Measurements from ENCODE around the gene ADAMTSL3. TPM values are rescaled to one million over a fixed set of nuclear protein-coding genes. Genes with fewer than 3 reads are reported as not detected.
A peak's percentile ranks its signal among the peaks of the same experiment; 100 is the strongest.
"Not testable (repeated sequence)": the region's sequence is repeated elsewhere in the genome, so short reads cannot be mapped to it uniquely, and the experiment has no call there.

The ADAMTSL3 gene
- total RNA-seq, 2 donors from 2014 or later = 1.6 to 8.7 TPM

- ATAC-seq = no peak
- intact Hi-C loops (cut with DNase I, micrococcal nuclease) = no loop called here
- DNase-seq = no peak
Measured at GRCh38 chr15:84022516-84022915, 368.6 kb downstream of the ADAMTSL3 start.

DNA sequence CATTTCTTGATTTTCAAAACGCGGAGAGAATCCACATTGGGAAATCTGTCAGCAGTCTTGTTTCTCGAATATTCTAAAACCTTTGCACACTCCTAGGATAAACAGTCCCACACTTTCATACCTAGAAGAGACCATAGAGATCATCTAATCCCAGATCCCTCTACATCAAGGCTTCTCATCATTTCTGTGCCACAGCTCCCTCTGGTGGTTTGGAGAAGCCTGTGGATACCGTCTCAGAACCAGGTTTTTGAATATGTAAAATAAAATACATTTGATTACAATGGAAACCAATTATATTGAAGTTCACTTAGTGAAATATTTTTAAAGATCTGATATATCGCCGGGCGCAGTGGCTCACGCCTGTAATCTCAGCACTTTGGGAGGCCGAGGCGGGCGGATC lies 369.7 kb downstream of the ADAMTSL3 start:
- no peak for ATAC-seq
- intact Hi-C loops (cut with DNase I, micrococcal nuclease) = no loop called here
- DNase-seq = peak in 1 of 2 donors; percentile 12

DNA sequence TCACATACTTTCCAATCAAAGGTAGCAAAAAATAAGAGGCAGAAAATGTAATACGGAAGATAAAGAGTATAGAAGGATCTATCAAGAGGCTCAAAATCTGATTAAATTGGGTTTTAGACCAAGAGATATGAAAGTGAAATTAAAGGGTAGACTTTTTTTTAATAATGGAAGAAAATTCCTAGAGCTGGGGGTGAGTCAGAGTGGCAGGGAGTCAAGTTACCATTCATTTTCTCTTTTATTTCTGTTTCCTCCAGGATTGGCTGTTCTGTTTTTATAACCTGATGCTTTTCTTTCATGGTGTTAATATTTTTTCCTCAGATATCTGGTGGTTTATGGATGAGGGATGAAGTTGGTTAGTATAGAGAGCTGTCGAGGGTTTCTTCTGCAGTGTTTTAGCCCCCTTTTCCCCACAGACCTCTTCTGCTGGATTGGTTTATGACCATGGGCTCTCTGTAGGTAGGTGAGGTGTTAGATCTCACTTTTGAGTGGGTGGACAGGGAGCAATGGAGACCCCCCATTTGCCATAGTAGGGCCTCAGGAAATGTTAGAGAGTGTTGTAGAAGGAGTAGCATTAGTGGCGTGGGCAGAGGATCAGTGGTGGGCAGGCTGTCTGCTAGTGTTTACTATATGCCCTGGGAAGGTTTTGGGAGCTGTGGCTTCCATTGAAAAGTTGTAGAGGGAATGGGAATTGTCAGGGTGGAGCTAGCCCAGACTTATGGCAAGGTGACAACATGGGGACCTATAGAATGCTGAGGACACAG lies 380.1 kb downstream of the ADAMTSL3 start:
- DNase-seq (no peak), ATAC-seq (no peak)
- intact Hi-C loops (cut with DNase I, micrococcal nuclease) = no loop called here

DNA sequence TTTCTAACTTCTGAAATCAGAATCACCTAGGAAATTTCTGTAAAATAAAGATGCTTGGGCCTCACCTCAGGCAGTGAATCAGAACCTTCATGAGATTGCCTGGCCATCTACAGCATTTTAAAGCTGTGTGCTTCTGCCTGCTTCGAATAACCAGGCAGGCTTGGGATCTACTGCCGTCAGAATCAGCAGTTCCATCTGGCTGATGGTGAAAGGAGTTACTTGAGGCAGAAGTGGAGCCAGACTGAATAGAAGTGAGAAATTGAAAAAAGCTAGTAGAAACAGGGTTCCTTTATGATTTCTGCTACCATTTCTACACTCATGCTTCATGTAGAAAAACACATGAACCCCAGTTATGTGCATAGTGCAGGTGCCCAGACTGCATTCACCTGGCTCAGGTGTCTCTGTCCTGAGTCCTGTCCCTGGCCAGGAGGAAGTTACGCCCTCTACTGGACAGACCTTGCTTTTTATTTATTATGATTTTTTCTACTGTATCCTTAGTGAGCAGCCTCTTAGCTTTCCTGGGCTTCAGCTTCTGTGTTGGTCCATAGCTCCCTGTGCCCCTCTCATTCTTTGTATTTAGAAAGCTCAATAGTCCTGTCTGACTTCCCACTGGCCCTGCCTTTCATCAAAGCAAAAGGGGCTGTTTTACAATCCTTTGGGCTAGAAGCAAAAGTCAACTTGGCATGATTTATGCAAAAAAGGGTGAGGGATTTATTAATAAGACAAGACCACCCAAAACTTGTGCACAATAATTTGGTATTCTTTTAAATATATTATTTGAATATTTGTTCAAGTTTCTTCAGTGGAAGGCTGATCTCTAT lies 380.9 kb downstream of the ADAMTSL3 start:
- DNase-seq (no peak), ATAC-seq (no peak)
- intact Hi-C loops (cut with DNase I, micrococcal nuclease) = no loop called here

DNA sequence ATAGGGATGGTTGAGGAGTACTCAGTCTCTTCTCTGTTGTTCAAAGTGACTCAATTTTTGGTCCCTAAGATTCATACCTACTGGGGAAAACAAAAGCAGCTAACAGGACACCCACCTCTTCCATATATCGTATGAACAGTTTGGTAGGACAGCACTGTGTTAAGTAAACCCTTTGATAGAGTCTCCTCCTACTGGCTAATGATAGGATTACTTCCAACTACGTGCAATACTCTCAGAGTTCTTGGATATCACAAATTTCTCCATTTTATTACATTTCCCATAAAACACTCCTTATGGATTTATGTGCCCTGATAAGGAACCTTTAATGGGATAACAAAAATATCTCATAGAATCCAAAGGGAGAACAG lies 381.5 kb downstream of the ADAMTSL3 start:
- intact Hi-C loops (cut with DNase I, micrococcal nuclease) = no loop called here
- DNase-seq (no peak), ATAC-seq (no peak)

- DNase-seq = no peak
- intact Hi-C loops (cut with DNase I, micrococcal nuclease) = no loop called here
- ATAC-seq = no peak
Measured at GRCh38 chr15:84037301-84037700, 383.4 kb downstream of the ADAMTSL3 start.

GRCh38 chr15:84042434-84043056 lies 388.6 kb downstream of the ADAMTSL3 start:
- intact Hi-C loops (cut with DNase I, micrococcal nuclease); DNase-seq: not testable (repeated sequence)

DNA sequence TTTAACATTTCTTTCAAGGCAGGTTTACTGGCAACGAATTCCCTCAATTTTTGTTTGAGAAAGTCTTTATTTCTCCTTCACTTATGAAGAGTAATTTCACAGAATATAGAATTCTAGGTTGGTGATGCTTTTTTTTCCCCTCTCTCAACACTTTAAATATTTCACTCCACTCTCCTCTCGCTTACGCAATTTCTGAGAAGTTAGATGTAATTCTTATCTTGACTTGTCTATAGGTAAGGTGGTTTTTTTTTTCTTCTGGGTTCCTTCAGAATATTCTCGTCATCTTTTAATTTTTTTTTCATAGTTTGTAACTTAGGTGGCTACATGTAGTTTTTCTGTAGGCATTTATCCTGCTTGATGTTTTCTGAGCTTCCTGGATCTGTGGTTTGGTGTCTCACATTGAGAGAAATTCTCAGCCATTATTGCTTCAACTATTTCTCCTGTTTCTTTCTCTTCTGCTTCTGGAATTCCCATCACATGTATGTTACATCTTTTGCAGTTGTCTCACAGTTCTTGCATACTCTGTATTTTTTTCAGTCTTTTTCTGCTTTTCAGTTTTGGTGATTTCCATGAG lies 392.2 kb downstream of the ADAMTSL3 start:
- no peak for ATAC-seq
- intact Hi-C loops (cut with DNase I, micrococcal nuclease) = no loop called here
- no peak for DNase-seq

More at GRCh38 chr15:84042434-84043056, 388.6 kb downstream of the ADAMTSL3 start:
- not testable (repeated sequence) for ATAC-seq

- ATAC-seq; intact Hi-C loops (cut with DNase I, micrococcal nuclease): not testable (repeated sequence)
Measured at GRCh38 chr15:84049480-84049879, 395.6 kb downstream of the ADAMTSL3 start.

DNA sequence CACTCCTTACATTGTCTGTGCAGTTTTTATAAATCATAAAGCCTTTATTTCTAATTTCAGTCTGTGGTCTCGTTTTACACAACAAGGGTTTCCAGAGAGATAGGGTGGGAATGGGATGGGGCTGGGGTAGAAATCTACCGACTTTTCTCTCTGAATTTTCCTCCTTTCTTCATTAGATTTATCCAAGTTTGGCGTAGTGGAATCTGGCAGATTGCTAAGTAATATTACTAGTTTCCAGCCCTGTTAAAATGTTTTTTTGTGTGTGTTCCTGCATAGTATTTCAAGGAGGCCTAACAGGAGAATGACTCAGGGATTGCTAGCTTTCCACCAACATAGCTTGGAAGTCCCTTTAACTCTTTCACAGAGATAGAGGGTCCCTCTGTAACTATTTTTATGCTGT lies 396.2 kb downstream of the ADAMTSL3 start:
- no peak for DNase-seq
- ATAC-seq = no peak
- intact Hi-C loops (cut with DNase I, micrococcal nuclease) = no loop called here

More at GRCh38 chr15:84049480-84049879, 395.6 kb downstream of the ADAMTSL3 start:
- not testable (repeated sequence) for DNase-seq

DNA sequence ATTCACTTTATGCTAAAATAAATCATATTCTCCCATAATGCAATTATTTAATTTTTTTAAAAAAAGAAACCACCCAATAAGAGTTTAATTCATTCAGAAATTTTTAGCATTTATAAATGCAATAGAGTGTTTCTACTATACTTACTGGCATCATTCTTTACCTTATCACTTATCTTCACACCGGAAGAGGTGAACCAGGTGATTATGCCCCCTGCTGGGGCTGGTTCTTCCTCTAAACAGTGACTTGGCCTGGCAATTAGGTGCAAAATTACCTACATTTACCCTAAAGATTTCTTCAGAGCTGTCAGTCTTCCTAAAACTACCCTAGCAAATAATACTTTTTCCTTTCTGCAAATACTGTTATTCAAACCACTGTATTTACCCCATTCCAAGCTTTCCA lies 397.2 kb downstream of the ADAMTSL3 start:
- intact Hi-C loops (cut with DNase I, micrococcal nuclease); ATAC-seq; DNase-seq: not testable (repeated sequence)

DNA sequence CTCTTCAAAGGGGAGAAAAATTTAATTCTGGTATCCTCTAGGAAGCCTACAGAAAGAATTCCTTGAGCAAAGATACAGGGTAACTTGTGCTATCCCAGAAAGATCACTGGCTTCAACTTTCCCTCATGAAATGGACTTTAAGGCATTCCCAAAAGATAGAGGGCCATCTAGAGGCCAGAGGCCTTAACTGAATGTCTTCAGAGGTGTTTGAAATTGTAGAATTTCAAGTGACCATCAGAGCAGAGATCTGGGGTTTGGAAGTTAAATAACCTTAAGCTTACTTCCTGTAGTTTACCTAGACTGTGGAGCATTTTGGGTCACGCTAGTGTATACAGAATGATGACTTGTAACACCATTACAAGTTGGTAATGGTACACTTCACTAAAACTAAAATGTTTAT lies 400.6 kb downstream of the ADAMTSL3 start:
- ATAC-seq = not testable (repeated sequence)

DNA sequence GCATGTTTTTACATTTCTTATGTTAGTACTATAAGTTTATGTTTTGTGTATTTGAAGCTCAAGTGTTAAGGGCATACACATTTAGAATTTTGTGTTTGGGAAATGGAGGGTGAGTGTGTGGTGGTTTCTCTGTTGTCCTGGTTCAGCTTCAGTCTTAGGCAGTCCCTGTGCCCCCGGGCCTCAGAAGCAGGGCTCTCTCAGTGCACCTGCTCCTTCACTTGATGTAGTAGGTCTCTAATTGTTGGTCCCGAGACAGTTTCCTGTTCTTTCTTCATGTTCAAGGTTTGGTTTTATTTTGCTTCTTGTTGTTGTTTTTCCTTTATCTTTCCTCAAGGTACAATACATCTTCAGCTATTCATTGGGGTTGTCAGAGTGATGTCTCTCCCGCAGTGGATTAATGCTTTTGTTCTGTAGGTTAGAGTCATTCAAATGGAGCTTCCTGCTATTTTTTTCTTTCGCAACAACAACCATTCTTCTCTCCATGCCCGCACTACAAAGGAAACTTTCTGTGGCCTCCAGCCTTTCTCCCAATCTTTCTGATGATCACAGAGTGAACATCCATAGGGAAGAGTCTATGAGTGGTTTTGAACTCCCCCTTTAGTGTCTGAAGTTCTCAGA lies 403.9 kb downstream of the ADAMTSL3 start:
- DNase-seq (no peak), ATAC-seq (no peak)
- intact Hi-C loops (cut with DNase I, micrococcal nuclease) = no loop called here

More for the DNA sequence above, 400.6 kb downstream of the ADAMTSL3 start:
- DNase-seq; intact Hi-C loops (cut with DNase I, micrococcal nuclease): not testable (repeated sequence)

DNA sequence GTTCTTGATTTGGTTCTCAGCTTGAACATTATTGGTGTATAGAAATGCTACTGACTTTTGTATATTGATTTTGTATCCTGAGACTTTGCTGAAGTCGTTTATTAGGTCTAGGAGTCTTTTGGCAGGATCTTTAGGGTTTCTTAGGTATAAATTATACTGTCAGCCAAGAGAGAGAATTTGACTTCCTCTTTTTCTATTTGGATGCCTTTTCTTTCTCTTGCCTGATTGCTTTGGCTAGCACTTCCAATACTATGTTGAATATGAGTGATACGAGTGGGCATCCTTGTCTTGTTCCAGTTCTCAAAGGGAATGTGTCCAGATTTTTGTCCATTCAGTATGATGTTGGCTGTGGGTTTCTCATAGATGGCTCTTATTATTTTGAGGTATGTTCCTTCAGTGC lies 409.8 kb downstream of the ADAMTSL3 start:
- intact Hi-C loops (cut with DNase I, micrococcal nuclease); DNase-seq; ATAC-seq: not testable (repeated sequence)

DNA sequence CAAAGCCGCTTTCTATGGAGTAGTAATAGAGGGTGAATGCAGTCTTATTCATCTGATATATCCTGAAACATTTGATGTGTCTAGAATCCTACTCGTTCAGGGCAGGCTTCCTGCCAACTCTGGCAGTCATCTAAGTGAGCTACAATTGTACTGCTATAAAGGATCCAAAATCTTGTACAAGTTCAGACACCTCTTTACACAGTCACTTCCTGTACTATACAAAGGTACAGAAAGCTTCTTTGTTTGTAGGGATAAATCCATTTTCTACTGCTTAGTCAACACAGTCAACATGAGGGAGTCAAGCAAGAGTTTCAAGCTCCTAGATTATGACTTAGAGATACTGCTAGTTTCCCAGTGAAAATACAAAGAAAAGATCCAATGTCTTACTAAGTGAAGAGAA lies 414.8 kb downstream of the ADAMTSL3 start:
- intact Hi-C loops (cut with DNase I, micrococcal nuclease); ATAC-seq; DNase-seq: not testable (repeated sequence)

DNA sequence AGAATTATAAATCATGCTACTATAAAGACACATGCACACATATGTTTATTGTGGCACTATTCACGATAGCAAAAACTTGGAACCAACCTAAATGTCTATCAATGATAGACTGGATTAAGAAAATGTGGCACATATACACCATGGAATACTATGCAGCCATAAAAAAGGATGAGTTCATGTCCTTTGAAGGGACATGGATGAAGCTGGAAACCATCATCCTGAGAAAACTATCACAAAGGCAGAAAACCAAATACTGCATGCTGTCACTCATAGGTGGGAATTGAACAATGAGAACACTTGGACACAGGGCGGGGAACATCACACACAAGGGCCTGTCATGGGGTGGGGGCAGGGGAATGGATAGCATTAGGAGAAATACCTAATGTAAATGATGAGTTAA lies 424.1 kb downstream of the ADAMTSL3 start:
- intact Hi-C loops (cut with DNase I, micrococcal nuclease); DNase-seq; ATAC-seq: not testable (repeated sequence)

GRCh38 chr15:84079325-84079884 lies 425.5 kb downstream of the ADAMTSL3 start:
- DNase-seq; intact Hi-C loops (cut with DNase I, micrococcal nuclease); ATAC-seq: not testable (repeated sequence)
